A673 (cell line): ENCODE data around the gene VIT. TPM values are rescaled to one million over a fixed set of nuclear protein-coding genes. Genes with fewer than 3 reads are reported as not detected.

Experiments
- BruUV-seq: library from RNA; stranded (reverse); fragments of 400-500 nt; replicated peaks from 2 replicates; lab custom pipeline; 2021; lab: Mats Ljungman, UMichigan
- CTCF ChIA-PET: fragments of 300-600 bp; sonication (Branson Sonifier 250); formaldehyde crosslinking; loops from one replicate; lab custom pipeline; 2022; ENCODE audit warnings: antibody characterized with exemption; lab: Charles Lee
- POLR2A ChIA-PET: fragments of 300-600 bp; sonication (Branson Sonifier 250); formaldehyde crosslinking; loops from one replicate; lab custom pipeline; 2022; ENCODE audit warnings: antibody characterized with exemption; ENCODE audit not compliant: low non-redundant PET; lab: Charles Lee
- DNase-seq: peaks from one replicate; pipeline ENCODE4 v3.0.0-alpha.2; 2015; ENCODE audit warnings: low spot score
- H3K27ac ChIP-seq: fragments of 200-600 bp; sonication (generic); 2 replicates; pipeline ENCODE4 v1.5.1; 2016; ENCODE audit warnings: mixed run types, low read depth, mild to moderate bottlenecking, mixed read lengths, antibody characterized with exemption, low read length; ENCODE audit not compliant: poor library complexity, severe bottlenecking
- H3K27me3 ChIP-seq: fragments of 200-600 bp; sonication (generic); replicated peaks from 2 replicates; pipeline ENCODE4 v1.6.1; 2017; ENCODE audit warnings: mixed run types, low read depth, mild to moderate bottlenecking, mixed read lengths, antibody characterized with exemption, low read length; ENCODE audit not compliant: insufficient read depth, poor library complexity
- H3K36me3 ChIP-seq: fragments of 200-600 bp; sonication (generic); 2 replicates; pipeline ENCODE4 v1.6.1; 2016; ENCODE audit warnings: mixed run types, mild to moderate bottlenecking, mixed read lengths, antibody characterized with exemption, low read length; ENCODE audit not compliant: insufficient read depth, poor library complexity, severe bottlenecking
- H3K4me1 ChIP-seq: fragments of 200-600 bp; sonication (generic); 2 replicates; pipeline ENCODE4 v1.6.1; 2017; ENCODE audit warnings: mixed run types, mild to moderate bottlenecking, mixed read lengths, antibody characterized with exemption, low read length; ENCODE audit not compliant: insufficient read depth, poor library complexity, severe bottlenecking
- H3K4me3 ChIP-seq: fragments of 200-600 bp; sonication (generic); 2 replicates; pipeline ENCODE4 v1.5.1; 2016; ENCODE audit warnings: low read depth, mixed run types, mild to moderate bottlenecking, mixed read lengths, low read length; ENCODE audit not compliant: poor library complexity, severe bottlenecking
- H3K9me3 ChIP-seq: fragments of 200-600 bp; sonication (generic); 2 replicates; pipeline ENCODE4 v1.6.1; 2016; ENCODE audit warnings: mixed run types, low read depth, mild to moderate bottlenecking, mixed read lengths, antibody characterized with exemption, low read length; ENCODE audit not compliant: poor library complexity, severe bottlenecking
- EZH2 ChIP-seq: fragments of 200-600 bp; sonication (generic); IDR thresholded peaks from 2 replicates; pipeline ENCODE4 v1.6.1; 2017; ENCODE audit warnings: borderline replicate concordance, low read depth, mild to moderate bottlenecking, mixed read lengths, antibody characterized with exemption, low read length; ENCODE audit not compliant: poor library complexity, severe bottlenecking
- intact Hi-C: fragments of 100-400 bp; cut with micrococcal nuclease; formaldehyde crosslinking; loops from one replicate; pipeline ENCODE4 v1.10.0; 2022; ENCODE audit not compliant: unreplicated experiment
- total RNA-seq: library from RNA; stranded (reverse); gene quantifications from 2 replicates; pipeline ENCODE4 v1.2.3, GENCODE V29; 2021
- TF ChIP-seq, protein P1 (sequence below): fragments of 300-800, 200-600 bp; sonication (generic); conservative IDR thresholded peaks from 2 replicates; pipeline ENCODE4 v1.5.1; 2017; ENCODE audit warnings: low read depth, mild to moderate bottlenecking, antibody characterized with exemption, low read length, moderate library complexity, mixed read lengths

The VIT gene
- total RNA-seq, 1 experiment from 2014 or later: not detected

DNA sequence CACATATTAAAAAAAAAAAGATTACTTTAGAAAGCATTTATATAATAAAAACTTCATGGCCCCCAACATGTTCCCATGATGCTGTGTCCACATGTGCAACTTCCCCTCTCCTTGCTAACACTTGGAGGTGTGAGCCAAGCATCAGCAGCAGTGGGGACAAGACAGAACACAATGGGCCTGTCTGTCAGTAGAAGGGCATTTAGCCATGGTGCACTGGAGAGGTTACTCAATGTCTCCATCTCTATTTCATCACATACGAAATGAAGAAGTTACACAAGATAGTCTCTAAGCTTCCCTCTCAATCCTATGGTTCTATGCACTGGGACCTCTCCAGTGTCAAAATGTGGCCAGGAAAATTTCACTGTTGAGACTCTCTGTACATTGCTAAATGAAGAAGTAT lies 2.5 kb downstream of the VIT start:
- Histone ChIP-seq H3K27me3 (no peaks in the 10 kb centered on the region), H3K9me3 (no peaks in the 10 kb centered on the region), H3K27ac (no peak overlapping the region), H3K4me3 (no peak overlapping the region), H3K36me3 (no peaks in the 10 kb centered on the region), H3K4me1 (no peaks in the 10 kb centered on the region)
- ChIA-PET CTCF (no interaction called here), POLR2A (no interaction called here)
- TF ChIP-seq, protein P1, sequence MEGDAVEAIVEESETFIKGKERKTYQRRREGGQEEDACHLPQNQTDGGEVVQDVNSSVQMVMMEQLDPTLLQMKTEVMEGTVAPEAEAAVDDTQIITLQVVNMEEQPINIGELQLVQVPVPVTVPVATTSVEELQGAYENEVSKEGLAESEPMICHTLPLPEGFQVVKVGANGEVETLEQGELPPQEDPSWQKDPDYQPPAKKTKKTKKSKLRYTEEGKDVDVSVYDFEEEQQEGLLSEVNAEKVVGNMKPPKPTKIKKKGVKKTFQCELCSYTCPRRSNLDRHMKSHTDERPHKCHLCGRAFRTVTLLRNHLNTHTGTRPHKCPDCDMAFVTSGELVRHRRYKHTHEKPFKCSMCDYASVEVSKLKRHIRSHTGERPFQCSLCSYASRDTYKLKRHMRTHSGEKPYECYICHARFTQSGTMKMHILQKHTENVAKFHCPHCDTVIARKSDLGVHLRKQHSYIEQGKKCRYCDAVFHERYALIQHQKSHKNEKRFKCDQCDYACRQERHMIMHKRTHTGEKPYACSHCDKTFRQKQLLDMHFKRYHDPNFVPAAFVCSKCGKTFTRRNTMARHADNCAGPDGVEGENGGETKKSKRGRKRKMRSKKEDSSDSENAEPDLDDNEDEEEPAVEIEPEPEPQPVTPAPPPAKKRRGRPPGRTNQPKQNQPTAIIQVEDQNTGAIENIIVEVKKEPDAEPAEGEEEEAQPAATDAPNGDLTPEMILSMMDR: no peak
- TF ChIP-seq EZH2: no peak
- BruUV-seq: no TSS peak
- intact Hi-C loops: no loop called here
- no peak for DNase-seq

GRCh38 chr2:36700311-36700710 lies 3.8 kb downstream of the VIT start:
- intact Hi-C loops: no loop called here
- Histone ChIP-seq H3K9me3 (no peaks in the 10 kb centered on the region), H3K27me3 (no peaks in the 10 kb centered on the region), H3K4me3 (no peak overlapping the region), H3K36me3 (no peaks in the 10 kb centered on the region), H3K4me1 (no peaks in the 10 kb centered on the region), H3K27ac (no peak overlapping the region)
- POLR2A ChIA-PET: no interaction called here
- CTCF ChIA-PET: interaction anchor here (0.6 kb wide), 1 partner anchor 85 kb away, joined by 4 read pairs; no protein-coding TSS in a partner anchor
- DNase-seq: no peak
- TF ChIP-seq EZH2: no peak
- TF ChIP-seq, protein P1: no peak
- BruUV-seq: no TSS peak

GRCh38 chr2:36701391-36701795 lies 4.9 kb downstream of the VIT start:
- DNase-seq: no peak
- ChIA-PET CTCF (no interaction called here), POLR2A (no interaction called here)
- intact Hi-C loops: no loop called here
- peaks cover 3% of the 10 kb centered on the region for H3K4me1 ChIP-seq
- H3K4me3 ChIP-seq: no peak overlapping the region
- H3K27me3 ChIP-seq: no peaks in the 10 kb centered on the region
- no peaks in the 10 kb centered on the region for H3K9me3 ChIP-seq
- TF ChIP-seq, protein P1: no peak
- no peak for TF ChIP-seq EZH2
- no peaks in the 10 kb centered on the region for H3K36me3 ChIP-seq
- BruUV-seq: no TSS peak
- no peak overlapping the region for H3K27ac ChIP-seq
